Islet of Langerhans (tissue), 1 donor: ENCODE results near the gene NHLRC4.
"Not testable (repeated sequence)": the region's sequence is repeated elsewhere in the genome, so short reads cannot be mapped to it uniquely, and the experiment has no call there.

ENCODE experiments used
- FAIRE-seq: peaks from one replicate; lab custom pipeline; 2011; peaks lifted over from hg19 to GRCh38; lab: Jason Lieb, UNC

The NHLRC4 gene

DNA sequence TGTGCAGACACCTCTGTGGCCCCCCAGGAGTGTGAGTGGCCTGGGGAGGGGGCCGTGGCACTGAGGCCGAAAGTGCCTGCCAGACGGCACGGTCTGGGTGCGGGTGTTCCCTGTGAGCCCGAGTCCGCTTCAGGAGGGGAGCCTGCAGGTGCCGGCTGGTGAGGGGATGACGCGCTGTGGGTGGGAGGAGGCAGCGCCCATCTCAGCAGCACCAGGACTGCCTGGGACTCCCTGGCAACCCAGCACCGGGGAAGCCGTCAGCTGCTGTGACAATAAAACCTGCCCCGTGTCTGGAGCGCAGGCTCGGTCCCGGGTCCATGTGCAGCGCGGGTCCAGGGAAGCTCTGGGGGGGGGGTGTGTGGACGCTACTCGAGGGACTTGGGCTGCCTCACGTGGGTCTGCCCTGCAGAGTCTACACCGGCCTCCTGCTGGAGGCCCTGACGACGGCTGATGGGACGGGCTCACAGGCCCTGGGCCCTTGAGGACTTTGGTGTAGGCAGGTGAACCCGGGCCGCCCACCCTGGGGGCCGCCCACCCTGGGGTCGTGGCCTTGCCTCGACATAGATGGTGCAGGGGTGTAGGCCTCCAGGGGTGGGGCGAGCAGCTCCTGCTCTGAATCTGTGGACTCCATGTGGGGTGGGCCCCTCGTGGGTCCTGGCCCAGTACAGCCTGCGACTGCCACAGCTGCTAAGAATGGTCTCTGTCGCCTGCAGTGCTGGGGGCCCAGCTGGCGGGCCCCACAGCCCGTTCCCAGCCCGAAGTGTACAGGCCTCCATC lies 17.2 kb downstream of the NHLRC4 start:
- FAIRE-seq = no peak

DNA sequence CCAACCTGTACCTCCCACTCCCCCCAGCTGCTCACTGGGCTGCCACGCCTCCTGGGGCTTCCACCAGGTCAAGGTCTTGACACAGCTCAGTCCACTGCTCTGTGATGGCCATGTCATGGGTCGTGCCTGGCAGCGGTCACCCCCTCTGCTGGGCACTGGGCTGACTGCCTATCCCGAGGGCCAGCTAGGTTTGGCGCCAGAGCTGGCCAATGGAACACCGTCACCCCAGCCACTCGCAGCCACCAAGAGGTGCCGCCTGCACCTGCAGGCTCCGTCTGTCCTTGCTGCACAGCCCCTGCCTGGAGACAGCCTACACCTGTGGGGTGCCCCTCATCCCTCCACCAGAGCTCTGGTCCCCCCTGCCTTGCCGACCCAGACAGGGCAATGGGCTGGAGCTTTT lies 18.5 kb downstream of the NHLRC4 start:
- no peak for FAIRE-seq

DNA sequence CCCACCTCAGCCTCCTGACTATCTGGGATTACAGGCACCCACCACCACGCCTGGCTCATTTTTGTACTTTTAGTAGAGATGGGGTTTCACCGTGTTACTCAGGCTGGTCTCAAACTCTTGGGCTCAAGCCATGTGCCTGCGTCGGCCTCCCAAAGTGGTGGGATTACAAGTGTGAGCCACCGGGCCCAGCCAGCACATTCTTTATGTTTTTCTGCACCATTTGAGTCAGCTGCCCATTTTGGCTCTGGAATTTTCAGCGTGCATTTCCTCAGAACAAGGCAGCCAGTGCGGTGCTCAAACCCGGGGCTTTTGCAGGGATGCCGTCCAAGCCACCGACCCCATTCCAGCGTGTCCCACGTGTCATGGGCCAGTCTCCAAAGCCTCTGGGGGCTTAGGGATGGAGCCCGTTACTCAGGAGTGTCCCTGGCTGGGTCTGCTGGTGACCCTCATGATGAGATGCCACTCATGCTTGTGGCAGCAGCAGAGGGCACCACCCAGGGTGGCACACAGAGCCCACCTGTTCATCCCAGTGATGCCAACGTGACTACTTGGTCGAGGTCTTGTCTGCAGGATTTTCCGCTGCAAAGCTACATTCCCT lies 19.3 kb downstream of the NHLRC4 start:
- no peak for FAIRE-seq

DNA sequence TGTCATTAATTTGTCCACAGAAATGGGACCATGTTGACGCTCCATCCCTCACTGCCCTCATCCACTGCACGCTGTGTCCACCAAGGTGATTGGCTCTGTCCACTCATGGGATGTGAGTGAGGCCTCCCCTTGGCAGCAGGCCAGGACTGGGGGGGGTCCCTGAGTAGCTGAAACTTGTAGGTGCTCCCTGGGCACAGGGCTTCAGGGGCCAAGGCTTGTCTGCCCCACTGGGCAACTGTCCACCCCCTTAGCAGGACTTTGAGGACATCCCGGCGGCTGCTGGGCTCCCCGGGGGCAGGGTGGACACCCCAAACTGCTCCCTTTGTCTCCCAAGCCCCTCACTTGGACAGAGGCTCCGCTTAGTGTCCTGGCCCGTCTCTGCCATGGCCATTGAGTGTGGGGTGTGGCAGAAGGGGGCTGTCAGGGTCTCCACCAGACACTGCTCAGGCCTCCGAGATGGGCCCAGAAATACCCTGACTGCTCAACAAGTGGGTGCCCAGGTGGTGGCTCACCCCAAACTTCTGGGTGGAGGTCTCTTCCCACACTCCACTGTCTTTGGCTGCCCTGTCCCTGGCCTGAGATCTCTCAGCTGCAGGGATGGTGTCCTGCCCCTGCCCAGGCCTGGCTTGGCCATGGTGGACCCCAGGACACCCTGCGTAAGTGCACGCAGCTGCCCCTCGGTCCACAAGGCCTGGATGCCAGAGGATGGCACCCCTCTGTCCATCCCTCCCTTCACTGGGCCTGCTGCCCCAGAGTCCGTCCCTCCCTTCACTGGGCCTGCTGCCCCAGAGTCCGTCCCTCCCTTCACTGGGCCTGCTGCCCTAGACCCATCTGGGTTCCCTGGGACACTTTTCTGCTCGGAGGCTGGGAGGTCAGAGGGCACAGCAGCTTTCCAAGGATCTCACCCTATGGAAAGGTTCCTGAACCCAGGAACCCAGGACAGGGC lies 20.1 kb downstream of the NHLRC4 start:
- no peak for FAIRE-seq

DNA sequence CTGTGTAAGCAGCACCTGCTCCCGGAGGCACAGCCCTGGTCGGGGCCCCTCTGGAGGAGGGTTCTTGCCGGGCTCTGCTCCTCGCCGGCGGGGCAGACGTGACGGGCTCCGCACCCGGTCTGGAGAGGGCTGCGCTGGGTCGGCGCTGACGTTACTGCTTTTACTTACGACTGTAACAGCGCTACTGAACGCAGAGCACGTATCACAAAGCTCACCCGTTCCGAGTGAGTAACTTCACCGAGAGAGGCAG lies 21.8 kb downstream of the NHLRC4 start:
- FAIRE-seq = no peak

DNA sequence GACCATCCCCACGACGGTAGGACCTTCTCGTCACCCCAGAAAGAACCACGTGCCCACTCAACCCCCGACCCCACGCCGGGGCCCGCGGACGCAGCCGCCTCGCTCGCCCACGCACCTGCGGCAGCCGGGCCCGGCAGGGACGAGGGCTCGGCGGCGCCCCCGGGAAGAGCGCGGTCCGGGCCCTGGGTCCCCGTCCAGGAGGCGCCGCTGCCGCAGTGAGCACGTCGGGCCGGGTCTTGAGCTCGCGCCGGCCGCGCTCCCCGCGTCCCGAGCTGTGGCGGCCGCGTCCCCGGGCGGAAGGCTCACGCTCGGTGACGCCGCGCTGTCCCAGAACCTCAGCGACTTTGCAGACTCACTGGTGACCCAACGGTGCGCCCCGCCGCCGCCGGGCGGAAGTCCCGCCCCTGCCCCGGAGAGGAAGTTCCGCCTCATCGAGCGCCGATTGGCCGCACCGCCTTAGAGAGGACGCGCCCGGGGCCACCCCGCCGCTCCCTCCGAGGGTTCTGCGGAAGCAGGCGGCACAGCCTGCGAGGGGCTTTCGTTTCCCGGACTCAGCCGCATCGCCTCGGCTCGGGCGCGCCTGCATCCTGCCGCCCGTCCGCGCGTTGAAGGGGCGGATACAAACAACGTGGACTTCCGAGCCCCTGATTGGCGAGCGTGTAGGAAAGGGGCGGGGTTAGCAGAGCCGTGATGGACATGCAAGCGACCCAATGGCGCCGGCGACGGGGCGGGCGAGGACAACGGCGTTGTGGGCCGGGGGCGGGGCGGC lies 22.3 kb downstream of the NHLRC4 start:
- FAIRE-seq = no peak

DNA sequence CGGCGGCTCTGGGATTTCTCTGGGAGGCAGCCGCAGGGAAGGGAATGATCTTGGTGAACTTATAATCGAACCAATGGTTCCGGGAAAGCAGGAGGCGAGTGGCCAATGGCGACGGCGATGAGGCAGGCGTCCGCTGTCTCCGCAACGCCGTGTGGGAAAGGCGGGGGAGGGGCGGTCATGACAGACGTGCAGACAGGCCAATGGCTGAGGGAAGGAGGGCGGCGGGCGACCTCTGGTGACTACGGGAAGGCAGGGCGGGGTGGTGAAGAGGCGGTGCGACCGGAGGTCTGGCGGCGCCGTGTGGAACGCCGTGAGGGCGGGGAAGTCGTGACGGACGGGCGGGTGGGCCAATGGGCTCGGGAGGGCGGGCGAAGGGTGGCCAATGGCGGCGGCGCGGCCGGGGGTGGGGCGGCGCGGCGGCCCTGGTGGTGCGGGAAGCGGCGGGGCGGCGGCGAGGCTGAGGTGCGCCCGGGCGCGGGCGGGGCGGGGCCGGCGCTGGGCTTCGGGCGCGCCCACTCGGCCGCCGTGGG lies 22.9 kb downstream of the NHLRC4 start, which contains the start of gene RAB40C:
TSS of gene RAB40C (plus strand) at position 409 of the 530 bp plus-strand sequence. CDS start 226 bp downstream, outside the sequence.
- FAIRE-seq = no peak

DNA sequence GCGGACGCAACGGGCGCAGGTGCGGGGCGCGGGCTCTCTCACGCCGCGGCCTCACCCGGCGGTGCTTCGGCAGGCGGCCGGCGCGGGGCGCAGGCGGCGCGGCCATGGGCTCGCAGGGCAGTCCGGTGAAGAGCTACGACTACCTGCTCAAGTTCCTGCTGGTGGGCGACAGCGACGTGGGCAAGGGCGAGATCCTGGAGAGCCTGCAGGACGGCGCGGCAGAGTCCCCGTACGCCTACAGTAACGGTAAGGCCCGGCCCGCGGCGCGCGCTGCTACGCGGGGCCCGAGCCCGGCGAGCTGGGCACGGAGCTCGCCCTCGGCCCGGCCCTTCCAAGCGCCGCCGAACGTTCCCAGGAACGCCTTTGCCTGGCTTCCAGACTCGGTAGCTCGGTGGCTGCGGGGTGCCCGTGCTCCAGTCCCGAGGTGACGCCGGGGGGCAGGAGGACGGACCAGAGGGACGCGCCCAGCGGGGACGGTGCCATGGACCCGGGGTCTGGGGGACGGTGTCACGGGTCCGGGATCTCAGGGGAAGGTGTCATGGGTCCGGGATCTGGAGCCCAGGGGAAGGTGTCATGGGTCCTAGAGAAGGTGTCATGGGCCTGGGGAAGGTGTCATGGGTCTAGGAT lies 23.5 kb downstream of the NHLRC4 start:
- no peak for FAIRE-seq

DNA sequence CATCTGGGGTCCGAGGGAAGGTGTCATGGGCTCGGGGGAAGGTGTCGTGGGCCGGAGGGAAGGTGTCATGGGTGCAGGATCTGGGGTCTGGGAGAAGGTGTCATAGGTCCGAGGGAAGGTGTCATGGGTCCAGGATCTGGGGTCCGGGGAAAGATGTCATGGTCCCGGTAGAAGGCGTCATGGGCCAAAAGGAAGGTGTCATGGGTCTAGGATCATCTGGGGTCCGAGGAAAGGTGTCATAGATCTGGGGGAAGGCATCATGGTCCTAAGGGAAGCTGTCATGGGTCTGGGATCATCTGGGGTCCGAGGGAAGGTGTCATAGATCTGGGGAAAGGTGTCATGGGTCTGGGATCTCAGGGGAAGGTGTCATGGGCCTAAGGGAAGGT lies 24.0 kb downstream of the NHLRC4 start:
- no peak for FAIRE-seq

DNA sequence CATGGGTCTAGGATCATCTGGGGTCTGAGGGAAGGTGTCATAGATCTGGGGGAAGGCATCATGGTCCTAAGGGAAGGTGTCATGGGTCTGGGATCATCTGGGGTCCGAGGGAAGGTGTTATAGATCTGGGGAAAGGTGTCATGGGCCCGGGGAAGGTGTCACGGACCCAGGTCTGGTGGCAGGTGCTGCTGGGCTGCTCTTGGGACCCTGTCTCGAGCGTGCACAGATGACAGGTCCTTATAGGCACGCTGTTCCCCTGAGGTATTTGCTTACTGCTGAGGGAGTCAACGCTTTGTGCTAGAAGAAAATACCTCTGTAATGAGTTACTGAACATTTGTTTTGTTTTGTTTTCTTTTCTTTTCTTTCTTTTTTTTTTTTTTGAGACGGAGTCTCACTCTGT lies 24.4 kb downstream of the NHLRC4 start:
- no peak for FAIRE-seq

DNA sequence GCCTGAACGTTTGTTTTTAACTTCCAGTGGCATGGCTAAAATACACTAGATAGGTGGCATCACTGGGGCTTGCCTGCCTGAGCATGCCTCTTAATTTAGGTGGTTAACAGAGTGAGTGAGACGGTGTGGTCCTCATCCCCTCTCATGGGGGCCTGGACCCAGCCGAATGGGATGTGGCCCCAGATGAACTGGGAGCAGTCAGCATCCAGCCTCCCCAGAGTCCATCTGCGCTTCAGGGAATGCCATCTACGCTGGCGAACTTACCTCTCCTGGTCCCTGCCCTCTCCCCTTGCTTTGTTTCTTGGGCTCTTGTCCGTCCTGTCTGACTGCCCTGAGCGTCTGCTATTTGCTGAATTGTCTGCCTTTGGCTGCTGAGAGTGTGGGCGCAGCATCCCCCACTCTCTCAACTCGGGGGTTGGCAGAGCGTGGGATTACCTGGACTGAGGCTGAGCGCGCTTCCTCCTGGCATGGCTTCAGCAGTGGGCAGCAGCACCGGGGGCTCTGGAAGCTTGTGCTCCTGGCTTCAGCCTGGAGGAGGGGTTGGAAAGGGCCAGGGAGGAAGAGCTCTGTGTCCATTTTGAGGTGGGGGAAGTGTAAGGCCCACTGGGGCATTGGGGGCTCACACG lies 25.2 kb downstream of the NHLRC4 start:
- FAIRE-seq = no peak

DNA sequence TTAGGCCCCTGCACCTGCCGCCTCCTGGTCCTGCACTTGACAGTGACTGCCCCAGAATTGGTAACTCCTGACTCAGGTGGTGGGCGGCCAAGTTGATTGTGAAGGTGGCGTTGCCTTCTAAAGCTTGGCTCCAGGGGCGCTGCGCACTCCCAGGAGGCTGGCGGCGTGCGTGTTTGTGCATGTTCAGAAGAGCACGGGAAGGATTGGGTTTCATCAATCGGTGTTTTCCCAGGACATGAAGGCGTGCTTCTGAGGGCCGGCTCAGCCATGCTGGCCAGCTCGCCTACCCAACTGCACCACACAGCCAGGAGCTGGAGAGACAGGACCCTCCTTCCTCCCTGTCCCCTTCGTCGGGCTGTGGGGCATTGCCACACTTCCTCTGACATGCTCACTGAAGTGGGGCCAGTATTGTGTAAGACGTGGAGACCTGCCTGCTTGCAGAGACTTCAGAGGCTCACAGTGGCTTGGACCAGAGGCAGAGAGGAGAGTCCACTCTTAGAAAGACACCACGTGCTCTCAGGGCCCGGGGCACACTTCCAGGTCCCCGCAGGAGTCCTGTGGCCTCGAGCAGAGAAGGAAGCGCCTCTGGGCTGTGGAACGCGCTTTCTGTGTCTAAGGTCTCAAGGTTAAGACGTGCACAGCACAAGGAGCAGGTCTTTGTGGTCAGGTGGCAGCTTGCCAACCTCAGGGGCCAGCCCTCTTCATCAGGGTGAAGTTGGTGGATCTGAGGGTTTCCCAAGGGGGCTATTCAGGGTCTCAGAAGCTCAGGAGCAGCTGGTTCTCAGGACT lies 25.9 kb downstream of the NHLRC4 start:
- FAIRE-seq = no peak

DNA sequence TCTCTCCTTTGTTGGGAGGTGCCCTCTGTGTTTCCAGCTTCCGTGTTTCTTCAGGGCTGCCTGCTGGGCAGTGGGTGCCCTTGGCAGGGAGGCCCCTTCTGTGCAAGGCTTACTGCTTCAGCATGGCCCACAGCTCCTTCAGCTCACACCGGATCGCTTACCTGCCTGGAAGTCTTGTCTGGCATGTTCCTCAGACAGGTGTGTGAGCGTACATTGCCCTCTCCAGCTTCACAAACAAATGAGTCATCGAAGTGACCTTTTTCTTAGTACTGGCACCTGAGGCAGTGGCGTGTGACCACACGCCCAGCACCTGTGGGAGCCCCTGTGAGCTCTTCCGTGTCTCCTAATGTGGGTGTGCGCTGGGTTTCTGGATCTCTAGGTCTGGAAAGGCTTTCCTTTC lies 26.6 kb downstream of the NHLRC4 start:
- FAIRE-seq = peak; percentile 81

DNA sequence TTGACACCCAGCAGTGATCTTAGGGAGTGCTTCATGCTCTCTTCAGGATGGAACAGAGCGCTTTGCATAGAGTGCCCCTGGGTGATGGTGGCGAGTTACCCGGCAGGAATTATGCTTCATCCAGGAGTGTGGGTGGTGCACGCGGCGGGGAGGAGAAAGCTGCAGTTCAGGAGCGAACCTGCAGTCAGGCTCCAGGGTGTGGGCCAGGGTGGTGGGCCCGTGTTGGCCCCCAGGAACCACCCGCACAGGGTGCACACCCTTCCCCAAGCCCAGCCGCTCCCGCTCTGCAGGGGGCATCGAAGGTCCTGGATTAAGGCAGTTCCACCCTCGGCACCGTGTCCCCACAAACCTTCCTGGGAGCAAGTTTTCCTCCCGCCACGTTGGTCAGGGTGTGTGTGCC lies 27.0 kb downstream of the NHLRC4 start:
- FAIRE-seq = no peak

DNA sequence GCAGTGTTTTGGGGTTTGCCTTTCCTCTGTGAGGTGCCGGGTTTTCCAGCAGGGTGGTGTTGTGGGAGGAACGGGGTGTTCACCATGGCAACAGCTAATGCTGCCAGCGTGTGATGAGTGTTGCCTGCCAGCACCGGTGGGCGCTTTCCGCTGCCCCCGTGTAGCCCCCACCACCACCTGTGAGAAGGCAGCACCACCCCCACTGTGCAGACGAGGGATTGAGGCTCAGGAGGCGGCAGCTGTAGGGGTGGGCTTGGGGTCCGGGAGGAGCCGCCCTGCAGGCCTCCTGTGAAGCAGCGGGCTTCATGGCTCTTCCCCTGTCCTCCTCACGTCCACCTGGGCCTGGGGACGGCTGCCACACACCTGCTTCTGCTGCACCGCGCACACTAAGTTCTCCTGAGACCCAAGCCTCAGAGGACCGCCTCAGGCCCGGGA lies 28.3 kb downstream of the NHLRC4 start:
- FAIRE-seq = no peak

DNA sequence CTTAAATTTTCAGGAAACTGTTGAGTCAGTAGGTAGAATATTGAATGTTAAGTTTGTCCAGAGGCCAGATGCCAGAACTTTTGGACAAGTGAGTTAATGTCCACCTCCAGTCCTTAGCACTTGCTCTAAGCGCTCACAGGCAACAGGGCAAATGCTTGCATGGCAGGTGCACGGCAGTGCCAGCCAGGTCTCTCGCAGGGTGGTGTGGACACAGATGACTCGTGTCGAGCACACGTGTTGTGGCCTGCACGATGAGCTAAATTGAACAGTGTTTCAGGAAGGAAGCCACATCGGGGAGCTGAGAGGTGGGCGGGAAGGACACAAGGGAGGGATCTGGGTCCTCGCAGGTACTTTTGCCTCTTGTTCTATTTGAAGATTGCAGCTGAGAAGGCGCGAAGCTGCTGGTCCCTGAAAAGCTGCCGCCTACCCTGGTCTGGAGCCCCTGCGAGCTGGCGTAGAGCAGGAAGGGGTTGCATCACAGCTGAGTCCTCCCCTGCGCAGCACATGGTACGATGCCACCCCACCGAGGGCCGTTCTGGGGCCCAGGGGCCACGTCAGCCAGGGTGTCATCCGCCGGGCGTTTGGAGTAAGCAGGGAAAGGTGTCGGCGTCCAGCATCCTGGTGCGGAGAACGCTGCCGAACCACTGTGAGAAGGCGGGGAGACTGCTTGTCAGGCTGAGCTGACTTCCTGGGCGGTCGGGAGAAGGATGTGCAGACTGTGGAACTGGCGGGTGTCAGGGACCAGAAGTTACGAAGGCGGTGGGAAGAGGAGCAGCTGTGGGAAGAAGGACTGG lies 29.3 kb downstream of the NHLRC4 start:
- FAIRE-seq = no peak

DNA sequence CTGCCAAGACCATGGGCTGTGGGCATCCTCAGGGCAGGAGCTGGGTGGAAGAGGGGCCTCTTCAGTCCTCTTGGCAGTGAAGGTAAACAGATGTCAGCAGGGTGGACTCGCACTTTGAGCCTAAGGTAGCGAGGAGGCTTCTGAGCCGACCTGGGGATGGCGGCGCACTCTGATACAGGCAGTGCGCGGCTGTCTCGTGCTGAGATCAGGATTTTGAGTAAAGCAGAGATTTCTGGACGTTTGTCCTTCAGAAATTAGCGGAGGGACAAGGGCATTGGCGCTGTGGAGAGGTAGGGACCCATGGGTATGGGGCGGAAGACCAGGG lies 29.9 kb downstream of the NHLRC4 start:
- FAIRE-seq = no peak

DNA sequence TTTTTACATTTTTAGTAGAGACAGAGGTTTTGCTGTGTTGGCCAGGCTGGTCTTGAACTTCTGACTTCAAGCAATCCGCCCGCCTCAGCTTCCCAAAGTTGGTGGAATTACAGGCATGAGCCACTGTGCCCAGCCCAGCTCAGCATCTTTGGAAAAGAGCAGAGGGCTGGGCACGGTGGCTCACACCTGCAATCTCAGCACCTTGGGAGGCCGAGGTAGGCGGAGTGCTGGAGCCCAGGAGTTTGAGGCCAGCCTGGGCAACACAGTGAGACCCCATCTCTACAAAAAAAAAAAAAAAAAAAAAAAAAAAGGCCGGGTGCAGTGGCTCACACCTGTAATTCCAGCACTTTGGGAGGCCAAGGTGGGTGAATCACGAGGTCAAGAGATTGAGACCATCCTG lies 30.9 kb downstream of the NHLRC4 start:
- not testable (repeated sequence) for FAIRE-seq

DNA sequence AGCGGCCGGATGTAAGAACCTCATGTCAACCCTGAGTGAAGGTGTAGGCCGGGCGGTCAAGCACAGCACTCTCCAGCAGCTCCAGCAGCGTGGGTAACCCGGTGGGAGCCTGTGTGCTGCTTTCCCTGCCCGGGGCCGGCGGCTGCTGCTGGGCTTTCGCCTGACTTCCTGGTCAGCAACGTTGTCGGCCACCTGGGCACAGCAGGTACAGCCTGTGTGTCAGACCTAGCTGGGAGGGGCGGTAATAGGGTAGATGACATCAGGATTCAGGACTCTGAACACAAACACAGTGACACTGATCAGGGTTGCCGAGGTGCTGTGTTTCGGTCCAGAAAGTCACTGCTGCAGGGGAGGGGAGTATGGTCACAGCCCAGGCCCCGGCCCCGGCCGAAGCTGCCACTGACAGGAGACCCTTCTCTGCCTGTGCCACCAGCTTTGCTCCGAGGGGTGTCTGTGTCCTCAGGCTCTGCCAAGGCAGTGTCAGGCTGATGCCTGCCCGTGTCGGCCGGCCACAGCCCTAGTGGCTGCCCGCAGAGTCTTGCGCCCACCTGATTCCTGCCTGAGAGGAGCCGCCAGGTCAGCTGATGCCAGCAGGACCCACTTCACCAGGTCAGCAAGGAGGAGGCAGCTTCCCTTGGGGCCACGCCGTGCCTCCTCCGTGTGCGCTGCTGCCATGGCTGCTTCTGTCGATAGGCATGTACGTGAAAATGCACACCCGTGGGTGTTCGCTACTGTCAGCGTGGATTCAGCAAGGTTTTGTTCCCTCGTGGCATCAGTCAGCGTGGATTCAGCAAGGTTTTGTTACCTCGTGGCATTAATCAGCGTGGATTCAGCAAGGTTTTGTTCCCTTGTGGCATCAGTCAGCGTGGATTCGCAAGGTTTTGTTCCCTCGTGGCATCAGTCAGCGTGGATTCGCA lies 32.3 kb downstream of the NHLRC4 start:
- no peak for FAIRE-seq
